ENCODE results near the gene FGA. TPM values are rescaled to one million over a fixed set of nuclear protein-coding genes. Genes with fewer than 3 reads are reported as not detected.
"Not testable (repeated sequence)": the region's sequence is repeated elsewhere in the genome, so short reads cannot be mapped to it uniquely, and the experiment has no call there.

FGA gene
- total and polyA plus RNA-seq, 3 experiments from 2014 or later = not detected

DNA sequence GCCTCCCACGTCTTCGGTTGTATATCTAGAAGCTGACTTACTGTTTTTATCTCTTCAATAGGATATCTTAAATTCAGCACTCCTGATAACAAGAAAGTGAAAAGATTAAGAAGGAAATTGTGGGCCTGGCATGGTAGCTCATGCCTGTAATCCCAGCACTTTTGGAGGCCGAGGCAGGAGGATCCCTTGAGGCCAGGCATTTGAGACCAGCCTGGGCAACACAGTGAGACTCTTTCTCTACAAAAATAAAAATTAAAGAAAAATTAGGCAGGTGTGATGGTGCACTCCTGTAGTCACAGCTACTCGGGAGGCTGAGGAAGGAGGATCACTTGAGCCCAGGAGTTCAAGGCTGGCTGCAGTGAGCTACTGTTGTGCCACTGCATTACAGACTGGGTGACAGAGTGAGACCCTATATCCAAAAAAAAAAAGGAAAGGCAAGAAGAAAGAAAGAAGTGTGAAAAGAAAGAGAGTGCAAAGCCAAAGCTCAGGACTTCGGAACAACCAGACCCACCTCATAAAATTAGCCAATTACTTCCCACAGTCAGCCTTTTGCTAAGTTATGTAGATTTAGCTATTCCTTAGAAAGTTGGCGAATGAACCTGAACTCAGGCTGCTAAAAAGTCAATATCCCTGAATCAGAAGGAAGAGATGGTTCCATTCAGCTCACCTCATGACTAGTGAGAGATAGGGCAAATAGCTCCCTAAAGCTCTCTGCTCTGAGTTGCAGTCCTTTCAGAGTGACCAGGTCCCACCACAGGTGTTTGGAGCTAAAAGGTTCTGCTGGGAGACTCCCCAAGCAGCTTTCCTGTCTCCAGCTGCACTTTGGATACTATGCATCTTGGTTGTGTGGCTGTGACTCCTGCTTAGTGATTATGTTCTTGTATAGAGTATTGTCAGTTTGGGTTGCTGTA, 12.7 kb upstream of the FGA start:
- ChIA-PET CTCF (no interaction called here), POLR2A (no interaction called here)
- H3K9me3 Mint-ChIP-seq = no peaks in the 10 kb centered on the region
- H3K4me3 Mint-ChIP-seq = no peak overlapping the region
- Histone ChIP-seq H3K27ac (ENCODE audit: low read depth, low read length) (no peak overlapping the region), H3K36me3 (ENCODE audit: insufficient read depth, low read length) (no peaks in the 10 kb centered on the region), H3K4me3 (ENCODE audit: low read length) (no peak overlapping the region), H3K9me3 (ENCODE audit: low read length) (no peaks in the 10 kb centered on the region), H3K27me3 (ENCODE audit: insufficient read depth, low read length, poor library complexity, severe bottlenecking) (no peaks in the 10 kb centered on the region), H3K4me1 (ENCODE audit: insufficient read depth, low read length) (no peaks in the 10 kb centered on the region)
- no peak for DNase-seq
- peaks cover 9 to 38% of the 10 kb centered on the region in 2 donors for H3K27me3 Mint-ChIP-seq
- no peaks in the 10 kb centered on the region for H3K36me3 Mint-ChIP-seq
- H3K27ac Mint-ChIP-seq = no peak overlapping the region
- no peaks in the 10 kb centered on the region for H3K4me1 Mint-ChIP-seq

DNA sequence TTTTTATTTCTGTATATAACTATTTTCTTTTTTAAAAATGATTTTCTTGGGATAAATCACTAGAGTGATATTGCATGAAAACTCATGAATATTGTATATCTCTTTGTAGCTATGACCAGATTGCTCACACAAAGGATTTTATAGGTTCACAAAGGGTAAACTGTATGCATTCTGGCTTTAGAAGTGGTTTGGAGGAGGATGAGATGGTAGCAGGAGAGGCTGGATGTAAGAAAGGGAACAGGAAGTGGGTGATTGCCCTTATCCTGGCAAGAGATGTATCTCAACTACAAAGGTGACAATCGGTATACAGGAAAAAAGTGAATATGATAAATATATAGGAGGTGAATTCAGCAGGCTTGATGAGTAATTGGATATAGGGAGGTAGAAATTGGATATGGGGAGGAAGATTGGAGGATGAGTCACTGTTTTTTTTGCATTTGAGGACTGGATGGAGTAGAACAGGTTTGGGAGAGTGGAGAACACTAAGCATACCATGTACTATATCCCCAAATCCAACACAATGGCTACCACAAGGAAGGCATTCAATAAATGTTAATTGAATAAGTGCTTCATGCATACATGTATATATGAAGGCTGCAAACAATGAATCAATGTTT, 12.0 kb upstream of the FGA start:
- H3K4me3 ChIP-seq (ENCODE audit: low read length) = no peak overlapping the region
- no peak for DNase-seq
- POLR2A ChIA-PET = no interaction called here
- H3K9me3 ChIP-seq (ENCODE audit: low read length) = no peaks in the 10 kb centered on the region
- H3K4me1 ChIP-seq (ENCODE audit: insufficient read depth, low read length) = no peaks in the 10 kb centered on the region
- Mint-ChIP-seq H3K27me3 (peaks cover 17 to 41% of the 10 kb centered on the region in 2 donors), H3K9me3 (no peaks in the 10 kb centered on the region), H3K36me3 (no peaks in the 10 kb centered on the region), H3K4me1 (no peaks in the 10 kb centered on the region), H3K27ac (no peak overlapping the region), H3K4me3 (no peak overlapping the region)
- no peaks in the 10 kb centered on the region for H3K36me3 ChIP-seq (ENCODE audit: insufficient read depth, low read length)
- H3K27ac ChIP-seq (ENCODE audit: low read depth, low read length) = no peak overlapping the region
- CTCF ChIA-PET = no interaction called here
- no peaks in the 10 kb centered on the region for H3K27me3 ChIP-seq (ENCODE audit: insufficient read depth, low read length, poor library complexity, severe bottlenecking)

DNA sequence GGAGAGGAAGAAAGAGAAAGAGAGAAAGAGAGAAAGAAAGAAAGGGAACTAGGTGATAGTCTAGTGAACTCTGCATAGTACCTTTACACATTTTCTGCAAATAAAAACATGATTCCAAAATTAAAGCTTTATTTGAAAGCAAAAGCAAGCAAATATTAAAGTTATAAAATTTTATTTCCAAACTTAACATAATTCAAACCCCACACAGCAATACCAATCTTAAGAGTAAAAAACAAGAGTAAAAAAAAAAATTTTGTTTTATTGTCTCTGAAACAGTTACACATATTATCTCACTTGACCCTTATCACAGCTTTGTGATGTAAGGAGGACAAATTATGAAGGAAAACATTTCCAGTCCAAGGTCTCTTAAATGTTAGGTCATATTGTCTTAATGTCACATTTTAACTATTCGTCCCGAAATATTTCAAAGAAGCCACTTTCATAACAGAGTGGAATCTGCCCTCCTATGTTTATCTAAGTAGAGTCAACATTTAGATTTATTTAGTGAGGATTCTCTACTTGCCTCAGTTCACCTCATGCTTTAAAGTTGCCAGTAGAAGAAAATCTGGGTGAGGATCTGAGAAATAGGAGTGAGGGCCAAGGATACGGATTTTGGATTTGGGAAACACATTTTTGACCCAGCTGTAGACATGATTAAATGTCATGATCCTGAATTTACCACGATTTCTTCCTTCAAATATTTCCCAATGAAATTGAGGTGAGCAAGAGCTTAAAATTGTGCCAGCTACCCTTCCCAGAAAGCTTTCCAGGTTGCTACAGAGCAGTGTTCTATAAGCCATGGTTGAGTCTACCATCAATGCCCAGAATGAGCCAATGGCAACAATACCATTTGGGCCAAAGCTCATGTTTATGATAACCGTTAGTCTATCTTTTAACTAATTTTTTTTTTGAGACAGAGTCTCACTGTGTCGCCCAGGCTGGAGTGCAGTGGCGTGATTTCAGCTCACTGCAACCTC, 7.5 kb upstream of the FGA start:
- no peaks in the 10 kb centered on the region for H3K9me3 Mint-ChIP-seq
- no peak for DNase-seq
- Histone ChIP-seq H3K27ac (ENCODE audit: low read depth, low read length) (no peak overlapping the region), H3K27me3 (ENCODE audit: insufficient read depth, low read length, poor library complexity, severe bottlenecking) (no peaks in the 10 kb centered on the region), H3K4me1 (ENCODE audit: insufficient read depth, low read length) (no peaks in the 10 kb centered on the region), H3K9me3 (ENCODE audit: low read length) (no peaks in the 10 kb centered on the region), H3K36me3 (ENCODE audit: insufficient read depth, low read length) (no peaks in the 10 kb centered on the region), H3K4me3 (ENCODE audit: low read length) (no peak overlapping the region)
- CTCF ChIA-PET = interaction anchor here (1.0 kb wide), 1 partner anchor 14 kb away, joined by 3 read pairs; the partner anchor contains the start of gene FGG
- no peaks in the 10 kb centered on the region for H3K4me1 Mint-ChIP-seq
- no peaks in the 10 kb centered on the region for H3K36me3 Mint-ChIP-seq
- H3K27ac Mint-ChIP-seq = no peak overlapping the region
- no peak overlapping the region for H3K4me3 Mint-ChIP-seq
- POLR2A ChIA-PET = no interaction called here
- H3K27me3 Mint-ChIP-seq = peaks cover 14 to 34% of the 10 kb centered on the region in 2 donors

DNA sequence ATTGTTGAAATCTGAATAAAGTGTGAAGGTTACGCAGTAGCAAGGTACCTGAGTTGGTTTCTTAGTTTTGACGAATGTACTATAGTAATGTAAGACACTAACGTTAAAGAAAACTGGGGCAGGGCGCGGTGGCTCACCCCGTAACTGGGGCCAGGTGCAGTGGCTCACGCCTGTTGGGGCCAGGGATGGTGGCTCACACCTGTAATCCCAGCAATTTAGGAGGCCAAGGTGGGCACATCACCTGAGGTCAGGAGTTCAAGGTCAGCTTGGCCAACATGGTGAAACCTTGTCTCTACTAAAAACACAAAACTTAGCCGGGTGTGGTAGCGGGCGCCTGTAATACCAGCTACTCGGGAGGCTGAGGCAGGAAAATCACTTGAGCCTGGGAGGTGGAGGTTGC, 6.7 kb upstream of the FGA start:
- CTCF ChIA-PET; H3K27me3 ChIP-seq (ENCODE audit: insufficient read depth, low read length, poor library complexity, severe bottlenecking): not testable (repeated sequence)

DNA sequence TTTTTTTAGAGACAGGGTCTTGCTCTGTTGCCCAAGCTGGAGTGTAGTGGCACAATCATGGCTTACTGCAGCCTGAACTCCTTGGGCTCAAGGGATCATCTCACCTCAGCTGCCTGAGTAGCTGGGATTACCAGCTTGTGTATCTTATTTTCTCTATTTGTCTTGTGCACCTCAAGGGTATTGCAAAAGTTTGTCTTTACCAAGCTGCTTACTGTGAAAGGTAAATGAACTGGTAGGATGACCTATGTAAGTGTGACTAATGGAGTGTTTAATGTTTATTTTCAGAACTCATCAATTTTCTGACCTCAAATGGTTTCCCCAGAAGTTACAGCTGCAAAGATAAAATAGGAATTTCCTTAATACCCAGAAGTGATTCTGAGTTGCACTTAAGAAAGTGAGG, 5.3 kb upstream of the FGA start:
- ChIA-PET POLR2A (no interaction called here), CTCF (interaction anchor here (0.7 kb wide), 1 partner anchor 29 kb away, joined by 3 read pairs; no protein-coding TSS in a partner anchor)
- no peak for DNase-seq
- Histone ChIP-seq H3K9me3 (ENCODE audit: low read length) (no peaks in the 10 kb centered on the region), H3K36me3 (ENCODE audit: insufficient read depth, low read length) (no peaks in the 10 kb centered on the region), H3K4me3 (ENCODE audit: low read length) (no peak overlapping the region), H3K27ac (ENCODE audit: low read depth, low read length) (no peak overlapping the region), H3K4me1 (ENCODE audit: insufficient read depth, low read length) (no peaks in the 10 kb centered on the region), H3K27me3 (ENCODE audit: insufficient read depth, low read length, poor library complexity, severe bottlenecking) (no peaks in the 10 kb centered on the region)
- H3K4me1 Mint-ChIP-seq = no peaks in the 10 kb centered on the region
- no peak overlapping the region for H3K4me3 Mint-ChIP-seq
- H3K36me3 Mint-ChIP-seq = no peaks in the 10 kb centered on the region
- peaks cover 12 to 23% of the 10 kb centered on the region in 2 donors for H3K27me3 Mint-ChIP-seq
- H3K9me3 Mint-ChIP-seq = no peaks in the 10 kb centered on the region
- H3K27ac Mint-ChIP-seq = no peak overlapping the region

More for the DNA sequence above, 6.7 kb upstream of the FGA start:
- H3K4me3 Mint-ChIP-seq; H3K9me3 Mint-ChIP-seq; H3K27ac Mint-ChIP-seq; DNase-seq; POLR2A ChIA-PET; H3K27ac ChIP-seq (ENCODE audit: low read depth, low read length); H3K4me3 ChIP-seq (ENCODE audit: low read length); H3K4me1 Mint-ChIP-seq; H3K36me3 ChIP-seq (ENCODE audit: insufficient read depth, low read length); H3K4me1 ChIP-seq (ENCODE audit: insufficient read depth, low read length); H3K9me3 ChIP-seq (ENCODE audit: low read length); H3K36me3 Mint-ChIP-seq: not testable (repeated sequence)
- H3K27me3 Mint-ChIP-seq = peaks cover 14 to 29% of the 10 kb centered on the region in 2 donors

DNA sequence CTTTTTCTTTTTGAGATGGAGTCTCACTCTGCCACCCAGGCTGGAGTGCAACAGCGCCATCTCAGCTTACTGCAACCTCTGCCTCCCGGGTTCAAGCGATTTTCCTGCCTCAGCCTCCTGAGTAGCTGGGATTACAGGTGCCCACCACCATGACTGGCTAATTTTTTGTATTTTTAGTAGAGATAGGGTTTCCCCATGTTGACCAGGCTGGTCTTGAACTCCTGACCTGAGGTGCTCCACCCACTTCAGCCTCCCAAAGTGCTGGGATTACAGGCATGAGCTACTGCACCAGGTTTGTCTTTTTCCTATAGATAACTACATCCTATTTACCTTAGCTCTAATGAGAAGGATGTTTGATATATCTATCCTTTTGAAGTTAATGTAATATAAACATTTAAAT, 3.8 kb upstream of the FGA start:
- H3K36me3 Mint-ChIP-seq; H3K27me3 ChIP-seq (ENCODE audit: insufficient read depth, low read length, poor library complexity, severe bottlenecking); H3K36me3 ChIP-seq (ENCODE audit: insufficient read depth, low read length); H3K9me3 ChIP-seq (ENCODE audit: low read length); POLR2A ChIA-PET; H3K9me3 Mint-ChIP-seq; H3K27ac ChIP-seq (ENCODE audit: low read depth, low read length); H3K27ac Mint-ChIP-seq; H3K4me3 ChIP-seq (ENCODE audit: low read length); H3K4me1 ChIP-seq (ENCODE audit: insufficient read depth, low read length); H3K4me1 Mint-ChIP-seq; H3K4me3 Mint-ChIP-seq; DNase-seq: not testable (repeated sequence)
- CTCF ChIA-PET = interaction anchor here (0.6 to 0.8 kb wide), 2 partner anchors 28 to 1953 kb away, joined by 3 read pairs; no protein-coding TSS in a partner anchor
- H3K27me3 Mint-ChIP-seq = peaks cover 16 to 33% of the 10 kb centered on the region in 2 donors

DNA sequence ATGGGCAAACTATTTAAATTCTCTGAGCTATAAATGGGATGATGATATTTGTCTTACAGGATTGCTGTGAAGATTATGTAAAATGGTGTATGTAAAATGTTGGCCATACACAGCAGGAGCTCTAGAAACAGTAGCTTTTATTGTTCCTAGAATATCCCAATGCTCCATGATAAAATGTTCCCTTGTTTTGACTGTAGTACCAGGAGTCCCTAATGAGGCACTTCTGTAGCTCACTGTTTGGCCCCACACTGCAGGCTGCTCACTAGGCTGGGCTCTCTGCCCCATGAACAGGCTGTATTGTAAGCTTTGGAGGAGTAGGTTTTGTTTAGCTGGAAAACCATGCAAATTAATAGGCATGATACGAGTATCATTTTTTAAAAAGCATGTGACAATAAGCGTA, 3.3 kb upstream of the FGA start:
- Mint-ChIP-seq H3K4me1 (no peaks in the 10 kb centered on the region), H3K27me3 (peaks cover 16 to 34% of the 10 kb centered on the region in 2 donors)
- POLR2A ChIA-PET = no interaction called here

More for the DNA sequence above, 3.3 kb upstream of the FGA start:
- Mint-ChIP-seq H3K9me3 (no peaks in the 10 kb centered on the region), H3K36me3 (no peaks in the 10 kb centered on the region), H3K4me3 (no peak overlapping the region), H3K27ac (no peak overlapping the region)
- no peak overlapping the region for H3K27ac ChIP-seq (ENCODE audit: low read depth, low read length)
- DNase-seq = no peak
- H3K9me3 ChIP-seq (ENCODE audit: low read length) = no peaks in the 10 kb centered on the region
- no peaks in the 10 kb centered on the region for H3K4me1 ChIP-seq (ENCODE audit: insufficient read depth, low read length)
- CTCF ChIA-PET = interaction anchor here (0.7 to 0.9 kb wide), 3 partner anchors 9 to 32 kb away, joined by 3 read pairs; no protein-coding TSS in a partner anchor
- H3K36me3 ChIP-seq (ENCODE audit: insufficient read depth, low read length) = no peaks in the 10 kb centered on the region
- H3K4me3 ChIP-seq (ENCODE audit: low read length) = no peak overlapping the region
- no peaks in the 10 kb centered on the region for H3K27me3 ChIP-seq (ENCODE audit: insufficient read depth, low read length, poor library complexity, severe bottlenecking)
